Measurements from ENCODE around the gene CORO1C.

DNA sequence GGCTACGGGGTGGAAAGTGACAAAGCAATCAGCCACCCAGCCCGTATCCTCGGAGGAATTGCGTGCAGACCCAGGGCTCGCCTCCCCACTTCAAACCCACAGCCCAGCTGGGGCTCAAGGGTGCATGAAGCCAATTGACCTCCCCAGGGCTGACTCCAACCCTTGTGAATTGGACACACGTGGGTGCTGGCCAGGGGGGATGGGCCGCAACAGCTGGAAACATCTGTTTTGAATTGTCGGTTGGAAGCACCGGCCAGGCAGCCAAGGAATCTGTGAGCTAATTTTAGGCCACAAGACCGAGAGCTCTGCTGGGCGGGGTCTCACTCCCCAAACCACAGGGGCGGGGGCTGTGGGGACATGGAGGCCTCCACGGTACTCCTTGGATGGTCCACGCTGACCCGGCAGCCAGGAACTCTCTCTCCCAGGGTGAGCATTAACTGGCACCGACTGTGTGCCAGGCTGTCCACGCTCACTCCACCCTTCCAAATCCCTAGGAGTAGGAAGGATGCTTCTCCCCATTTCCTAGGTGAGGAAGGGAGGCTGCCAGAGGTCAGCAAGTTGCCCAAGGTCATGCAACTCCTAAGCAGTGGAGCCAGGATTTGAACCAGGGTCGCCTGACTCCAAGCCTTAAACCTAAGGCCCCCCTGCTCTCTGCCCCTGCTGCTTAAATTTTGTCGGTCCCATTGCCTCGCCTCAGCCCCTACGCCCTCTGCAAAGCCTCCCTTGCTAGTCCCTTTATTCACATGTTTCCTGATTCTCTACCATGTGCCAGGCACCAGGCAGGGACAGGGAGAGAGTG is 121.6 kb downstream of the CORO1C start:
- TF ChIP-seq CTCF (IDR thresholded peaks at IDR 0.05) (no peak), POLR2A (IDR thresholded peaks at IDR 0.05; ENCODE audit: low read depth) (no peak), POLR2AphosphoS5 (IDR thresholded peaks at IDR 0.05) (peak; percentile 55 to 66)
